NCI-H748 (cell line): ENCODE results near the gene PRR23E.

Experiments used
- DNase-seq: peaks from one replicate; lab custom pipeline; 2025; ENCODE audit not compliant: unreplicated experiment; lab: John Stamatoyannopoulos, UW

Gene PRR23E

GRCh38 chr3:127222163-127222562 lies 29.2 kb downstream of the PRR23E start:
- DNase-seq, result no peak

- DNase-seq, result no peak
These were observed 29.7 kb downstream of the PRR23E start for GRCh38 chr3:127222664-127223063.

- DNase-seq, result no peak
These were observed 31.2 kb downstream of the PRR23E start for GRCh38 chr3:127224118-127224517.

- no peak for DNase-seq
These were observed 33.5 kb downstream of the PRR23E start for GRCh38 chr3:127226457-127226856.

GRCh38 chr3:127226946-127227842 lies 34.3 kb downstream of the PRR23E start:
- DNase-seq, result no peak

- no peak for DNase-seq
These were observed 35.9 kb downstream of the PRR23E start for GRCh38 chr3:127228866-127229265.

- no peak for DNase-seq
These were observed 40.4 kb downstream of the PRR23E start for GRCh38 chr3:127233371-127233770.

- no peak for DNase-seq
These were observed 41.8 kb downstream of the PRR23E start for GRCh38 chr3:127234778-127235177.

GRCh38 chr3:127235706-127236105 lies 42.8 kb downstream of the PRR23E start:
- no peak for DNase-seq

- DNase-seq, result peak; percentile 30
These were observed 44.9 kb downstream of the PRR23E start for GRCh38 chr3:127237835-127238234.

GRCh38 chr3:127238602-127239001 lies 45.7 kb downstream of the PRR23E start:
- DNase-seq, result no peak

GRCh38 chr3:127247292-127247691 lies 54.4 kb downstream of the PRR23E start:
- DNase-seq, result no peak
